CD4-positive, alpha-beta T cell treated with Interleukin-4 for 4 hours (primary cell): ENCODE measurements around the gene ABCA12.
"Not testable (repeated sequence)": the region's sequence is repeated elsewhere in the genome, so short reads cannot be mapped to it uniquely, and the experiment has no call there.

Source experiments
- DNase-seq: peaks from one replicate; pipeline ENCODE4 v3.0.0-alpha.2; 2020

The ABCA12 gene

DNA sequence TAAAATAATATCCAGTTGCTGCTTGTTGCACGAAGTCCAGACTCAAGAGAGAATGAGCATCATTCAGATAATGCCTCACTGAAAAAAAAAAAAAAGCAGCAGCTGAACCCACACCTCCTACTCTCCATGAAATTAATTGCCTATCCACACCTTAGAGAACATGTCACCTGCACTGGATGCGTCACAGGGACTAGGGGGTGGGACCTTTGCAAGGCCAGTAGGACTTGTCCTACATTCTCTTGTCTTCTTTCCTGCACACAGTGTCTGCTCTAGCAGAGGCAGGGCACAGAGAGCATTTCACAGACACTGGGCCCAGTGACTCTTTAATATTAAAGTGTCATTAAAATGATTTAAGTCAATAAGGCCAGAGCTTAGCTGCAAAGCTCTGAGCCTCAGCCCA is at the start of gene ABCA12:
Gene ABCA12, minus strand, starts transcription at position 148 of the 400 bp plus-strand sequence. CDS start 418 bp downstream, outside the sequence.
- no peak for DNase-seq

DNA sequence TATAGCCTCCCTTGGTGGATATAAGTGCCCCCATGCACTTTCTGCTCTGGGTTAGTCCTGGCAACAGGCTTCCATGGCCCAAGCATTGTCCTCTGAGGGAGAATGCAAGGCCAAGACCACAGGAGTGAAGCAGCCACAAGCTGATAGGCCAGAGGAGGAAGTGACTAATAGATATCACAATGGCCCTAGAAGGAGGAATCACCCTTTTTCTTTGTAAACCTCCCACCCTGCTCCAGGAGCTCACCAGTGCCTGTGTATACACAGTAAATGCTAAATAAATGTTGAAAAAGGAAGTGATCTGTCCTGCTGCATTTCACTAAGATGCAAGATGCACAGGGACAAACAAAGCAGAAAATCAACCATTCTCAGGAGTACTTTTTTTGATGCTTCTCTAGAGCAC is 49.7 kb upstream of the ABCA12 start:
- DNase-seq = no peak

- DNase-seq = no peak
These were observed 47.6 kb upstream of the ABCA12 start for GRCh38 chr2:215186021-215186420.

GRCh38 chr2:215178121-215178520 is 39.7 kb upstream of the ABCA12 start:
- DNase-seq = no peak

DNA sequence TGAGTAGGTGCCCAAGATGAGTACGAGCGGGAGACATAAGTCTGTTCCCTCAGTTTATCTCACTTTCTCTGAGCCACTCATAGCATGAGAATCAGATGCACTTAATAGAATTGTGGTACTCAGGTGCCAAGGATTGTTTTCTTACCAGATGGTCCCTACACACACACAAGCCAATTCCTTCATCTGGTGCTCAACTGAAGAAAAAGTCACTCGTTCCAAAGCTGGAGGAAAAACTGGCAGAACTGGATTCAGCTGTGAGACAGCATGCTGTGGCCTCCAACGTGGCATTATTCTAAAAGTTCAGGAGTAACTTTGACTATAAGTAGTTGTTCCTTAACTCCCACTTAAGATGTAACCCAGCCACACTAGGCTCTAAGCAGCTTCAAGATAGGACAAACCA is 33.4 kb upstream of the ABCA12 start:
- no peak for DNase-seq

DNA sequence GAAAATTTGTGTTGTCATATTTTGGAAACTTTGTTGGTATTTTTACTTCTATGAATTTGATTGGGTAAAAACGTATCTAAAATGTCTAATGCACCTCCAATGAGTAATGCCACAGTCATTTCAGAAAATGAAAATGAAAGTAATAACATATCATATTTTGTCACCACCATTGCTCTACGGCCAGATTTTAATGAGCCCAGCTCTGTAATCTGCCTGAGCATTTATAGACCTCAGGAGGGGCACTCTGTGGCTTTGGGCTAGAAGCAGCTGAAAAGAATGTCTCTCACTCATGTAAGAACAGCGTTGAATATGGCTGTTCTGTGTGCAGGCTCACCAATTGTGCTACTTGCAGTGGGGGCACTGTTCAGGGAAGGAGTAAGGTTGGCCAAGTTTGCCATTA is 32.7 kb upstream of the ABCA12 start:
- DNase-seq = peak; percentile 15

DNA sequence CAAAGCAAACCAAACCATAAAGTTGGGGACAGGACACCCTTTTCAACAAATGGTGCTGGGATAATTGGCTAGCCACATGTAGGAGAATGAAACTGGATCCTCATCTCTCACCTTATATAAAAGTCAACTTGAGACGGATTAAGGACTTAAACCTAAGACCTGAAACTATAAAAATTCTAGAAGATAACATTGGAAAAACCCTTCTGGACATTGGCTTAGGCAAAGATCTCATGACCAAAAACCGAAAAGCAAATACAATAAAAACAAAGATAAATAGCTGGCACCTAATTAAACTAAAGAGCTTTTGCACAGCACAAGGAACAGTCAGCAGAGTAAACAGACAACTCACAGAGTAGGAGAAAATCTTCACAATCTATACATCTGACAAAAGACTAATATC is 28.1 kb upstream of the ABCA12 start:
- DNase-seq = not testable (repeated sequence)

DNA sequence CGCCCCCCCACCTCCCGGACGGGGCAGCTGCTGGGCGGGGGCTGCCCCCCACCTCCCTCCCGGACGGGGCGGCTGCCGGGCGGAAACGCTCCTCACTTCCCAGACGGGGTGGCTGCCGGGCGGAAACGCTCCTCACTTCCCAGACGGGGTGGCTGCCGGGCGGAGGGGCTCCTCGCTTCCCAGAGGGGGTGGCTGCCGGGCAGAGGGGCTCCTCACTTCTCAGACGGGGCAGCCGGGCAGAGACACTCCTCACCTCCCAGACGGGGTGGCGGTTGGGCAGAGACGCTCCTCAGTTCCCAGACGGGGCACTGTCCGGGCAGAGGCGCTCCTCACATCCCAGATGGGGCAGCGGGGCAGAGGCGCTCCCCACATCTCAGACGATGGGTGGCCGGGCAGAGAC is 24.9 kb upstream of the ABCA12 start:
- not testable (repeated sequence) for DNase-seq

- DNase-seq = no peak
These were observed 22.9 kb upstream of the ABCA12 start for GRCh38 chr2:215161301-215161829.

DNA sequence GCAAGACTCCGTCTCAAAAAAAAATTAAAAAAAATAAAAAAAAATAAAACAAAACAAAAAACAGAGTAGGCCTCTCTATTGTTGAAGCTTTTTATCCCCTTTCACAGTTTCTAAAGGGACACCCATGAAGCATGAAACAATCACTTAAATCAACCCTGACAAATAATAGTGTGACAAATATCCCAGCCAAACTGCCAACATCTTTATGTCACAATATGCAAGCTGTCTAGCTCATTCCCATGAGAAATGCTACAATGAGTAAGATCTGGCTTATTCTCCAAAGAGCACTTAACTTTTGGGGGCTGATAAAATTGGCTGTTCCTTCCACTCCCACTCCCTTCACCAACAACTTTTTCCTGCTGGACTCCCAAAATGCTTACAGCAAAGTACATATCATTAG is 21.7 kb upstream of the ABCA12 start:
- DNase-seq = no peak

- DNase-seq = no peak
These were observed 18.0 kb upstream of the ABCA12 start for GRCh38 chr2:215156453-215156852.

- DNase-seq = no peak
These were observed 11.5 kb upstream of the ABCA12 start for GRCh38 chr2:215149894-215150293.

- no peak for DNase-seq
These were observed 11.1 kb upstream of the ABCA12 start for GRCh38 chr2:215149486-215149885.

- no peak for DNase-seq
These were observed 10.6 kb upstream of the ABCA12 start for GRCh38 chr2:215149060-215149459.

GRCh38 chr2:215145611-215146010 is 7.2 kb upstream of the ABCA12 start:
- DNase-seq = no peak

- no peak for DNase-seq
These were observed 5.9 kb upstream of the ABCA12 start for GRCh38 chr2:215144106-215144875.

DNA sequence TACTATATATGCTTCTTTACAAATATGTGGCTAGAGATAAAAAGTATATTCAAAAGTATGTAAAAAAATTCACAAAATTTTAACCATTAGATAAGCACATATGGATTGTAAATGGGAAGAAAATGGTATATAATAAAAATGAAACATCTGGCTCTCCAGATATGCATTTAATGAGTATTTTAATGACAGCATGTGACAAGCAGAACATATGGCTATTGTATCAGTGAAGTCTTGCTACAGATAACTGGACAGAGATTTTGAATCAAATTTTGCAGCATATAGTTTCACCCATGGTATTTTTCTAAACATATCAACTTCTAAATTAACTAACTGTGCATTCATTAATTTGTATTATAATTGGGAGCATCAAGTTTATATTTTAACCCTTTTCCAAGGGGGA is 5.0 kb upstream of the ABCA12 start:
- DNase-seq = no peak

- DNase-seq = no peak
These were observed 3.3 kb upstream of the ABCA12 start for GRCh38 chr2:215141706-215142105.

DNA sequence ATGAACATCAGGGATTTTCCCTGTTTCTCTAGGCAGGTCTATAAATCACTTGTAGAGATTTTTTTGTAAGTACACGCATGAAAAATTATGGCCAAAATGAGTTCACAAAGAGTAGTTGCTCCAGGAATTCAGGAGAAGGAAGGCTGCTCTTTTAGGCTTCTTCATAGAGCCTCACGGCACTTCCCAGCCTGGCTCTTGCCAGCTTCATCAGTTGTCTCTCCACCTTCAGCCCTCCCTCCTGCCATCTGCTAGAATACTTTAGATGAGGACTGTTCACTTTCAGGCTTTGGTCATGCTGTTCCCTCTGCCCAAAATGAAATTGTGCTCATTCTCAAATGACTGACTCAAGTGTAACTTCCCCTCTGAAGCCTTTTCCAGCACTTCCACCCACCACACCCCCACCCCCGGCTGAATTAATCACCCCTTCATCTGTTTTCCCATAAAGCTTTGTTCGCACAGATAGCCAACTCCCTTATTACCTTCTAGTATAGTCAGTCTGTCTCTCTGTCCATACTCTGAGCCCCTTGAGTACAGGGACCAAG is 1.8 kb upstream of the ABCA12 start:
- DNase-seq = no peak

- no peak for DNase-seq
These were observed 585 bp downstream of the ABCA12 start for GRCh38 chr2:215137741-215138340.

DNA sequence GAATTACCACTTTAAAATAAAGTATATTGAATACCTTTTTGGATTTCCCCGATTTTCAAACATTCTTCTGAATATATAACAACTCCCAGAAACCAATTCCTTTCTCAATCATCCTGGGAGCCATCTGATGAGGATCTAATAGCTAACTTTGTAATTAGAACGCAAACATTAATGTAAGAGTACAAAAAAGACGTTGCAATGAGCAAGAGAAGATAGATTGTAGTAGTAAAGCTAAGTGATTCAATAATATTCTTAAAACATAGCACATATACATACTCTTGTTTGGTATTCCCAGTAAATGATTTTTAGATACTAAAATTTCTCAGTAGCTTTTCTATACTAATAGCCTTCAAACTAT is 1.1 kb downstream of the ABCA12 start:
- DNase-seq = no peak

DNA sequence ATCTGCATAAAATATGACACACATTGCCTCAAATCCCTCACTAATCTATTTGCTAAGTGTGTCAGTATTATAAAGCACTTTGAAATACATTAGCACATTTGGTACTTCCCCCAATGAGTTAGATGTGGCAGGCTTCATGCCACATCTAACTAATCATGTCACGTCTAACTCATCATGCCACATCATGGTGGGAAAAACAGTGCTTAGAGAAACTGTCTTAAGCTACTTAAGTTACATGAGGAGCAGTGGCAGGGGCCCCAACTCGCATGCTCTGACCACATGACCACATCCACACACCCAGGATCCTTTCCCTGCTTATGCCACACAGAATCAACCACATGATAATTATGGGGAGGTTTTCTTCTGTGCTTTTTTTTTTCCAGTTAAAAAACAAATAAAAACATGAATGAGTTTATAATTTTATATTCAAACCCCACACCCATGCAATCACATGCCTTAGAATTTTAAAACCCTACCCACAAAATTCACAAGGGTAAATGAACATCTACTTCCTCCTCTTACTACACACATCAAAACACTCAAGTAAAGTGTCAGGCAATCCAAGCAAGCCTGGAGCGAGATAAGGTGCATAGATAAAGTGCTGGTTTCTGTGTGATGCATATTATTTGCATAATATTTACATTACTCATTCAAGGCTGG is 1.6 kb downstream of the ABCA12 start:
- no peak for DNase-seq

DNA sequence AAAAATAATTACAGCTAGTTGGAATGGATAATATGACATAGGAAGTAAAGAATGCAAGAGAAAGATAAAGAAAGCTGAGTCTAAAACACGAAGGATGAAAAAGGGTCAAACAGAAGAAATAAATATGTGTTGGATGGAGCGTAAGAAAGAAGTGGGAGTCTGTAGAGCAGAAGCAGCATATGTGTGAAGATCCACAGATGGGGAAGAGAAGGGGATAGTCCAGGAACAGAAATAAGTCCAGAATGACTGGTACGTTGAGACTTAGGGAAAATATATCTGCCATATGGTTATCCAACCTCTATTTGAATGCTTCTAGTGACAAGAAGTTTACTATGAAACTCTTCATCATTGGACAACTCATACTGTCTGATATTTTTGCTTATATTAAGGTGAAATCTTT is 18.0 kb downstream of the ABCA12 start:
- DNase-seq = no peak

GRCh38 chr2:215119847-215120246 is 18.6 kb downstream of the ABCA12 start:
- no peak for DNase-seq
